DND-41 (cell line): ENCODE measurements around the gene SLC18A3.

ENCODE experiments used
- ATAC-seq: fragments of 200-7000 bp; cut with Tn5 transposase; 3 replicates; pipeline ENCODE4 v1.9.1; 2021; ENCODE audit warnings: low read depth; ENCODE audit not compliant: insufficient read depth
- DNase-seq: peaks from one replicate; pipeline ENCODE4 v3.0.0-alpha.2; 2020
- H2AFZ ChIP-seq: 2 replicates; pipeline ENCODE4 v1.6.0; 2012; ENCODE audit warnings: low read depth, low read length
- H3K27ac ChIP-seq: 2 replicates; pipeline ENCODE4 v1.5.1; 2012; ENCODE audit warnings: low read length, inconsistent platforms
- H3K27me3 ChIP-seq: fragments of 200-600 bp; sonication (generic); 2 replicates; pipeline ENCODE4 v1.6.0; 2012; ENCODE audit warnings: low read length, mild to moderate bottlenecking, inconsistent platforms; ENCODE audit not compliant: insufficient read depth, poor library complexity
- H3K36me3 ChIP-seq: 2 replicates; pipeline ENCODE4 v1.5.1; 2012; ENCODE audit warnings: low read length, inconsistent platforms; ENCODE audit not compliant: insufficient read depth
- H3K4me1 ChIP-seq: 2 replicates; pipeline ENCODE4 v1.5.1; 2012; ENCODE audit warnings: mild to moderate bottlenecking, low read length; ENCODE audit not compliant: insufficient read depth
- H3K4me2 ChIP-seq: 2 replicates; pipeline ENCODE4 v1.6.0; 2012; ENCODE audit warnings: mild to moderate bottlenecking, moderate library complexity, low read length, inconsistent platforms; ENCODE audit not compliant: insufficient read depth
- H3K4me3 ChIP-seq, 2 experiments: fragments of 200-600 bp in 1 of 2; shearing (Covaris generic) in 1 of 2; 2 replicates each; pipeline ENCODE4 v1.5.1; 2012 to 2016; ENCODE audit warnings: inconsistent platforms in 2 of 2, low read length in 2 of 2, mild to moderate bottlenecking in 2 of 2, low read depth in 1 of 2, moderate library complexity in 1 of 2
- H3K79me2 ChIP-seq: 2 replicates; pipeline ENCODE4 v1.6.0; 2012; ENCODE audit warnings: low read length, inconsistent platforms; ENCODE audit not compliant: insufficient read depth
- H3K9ac ChIP-seq: 2 replicates; pipeline ENCODE4 v1.6.0; 2012; ENCODE audit warnings: low read depth, mild to moderate bottlenecking, inconsistent platforms, low read length, moderate library complexity
- H3K9me3 ChIP-seq: 2 replicates; pipeline ENCODE4 v1.5.1; 2012; ENCODE audit warnings: low read length, moderate library complexity, mild to moderate bottlenecking, inconsistent platforms; ENCODE audit not compliant: insufficient read depth, severe bottlenecking
- H4K20me1 ChIP-seq: 2 replicates; pipeline ENCODE4 v1.6.0; 2012; ENCODE audit warnings: low read length; ENCODE audit not compliant: insufficient read depth
- EZH2 ChIP-seq: IDR thresholded peaks from 3 replicates; pipeline ENCODE4 v1.6.1; 2012; ENCODE audit warnings: borderline replicate concordance, low read depth, mild to moderate bottlenecking, moderate library complexity, low read length, inconsistent platforms; ENCODE audit not compliant: severe bottlenecking
- TF ChIP-seq, protein P1 (sequence below): IDR thresholded peaks from 2 replicates; pipeline ENCODE4 v1.5.1; 2012; ENCODE audit warnings: borderline replicate concordance, low read length, moderate library complexity, mild to moderate bottlenecking; ENCODE audit not compliant: poor library complexity, severe bottlenecking; ENCODE audit errors: extremely low read depth

The SLC18A3 gene

DNA sequence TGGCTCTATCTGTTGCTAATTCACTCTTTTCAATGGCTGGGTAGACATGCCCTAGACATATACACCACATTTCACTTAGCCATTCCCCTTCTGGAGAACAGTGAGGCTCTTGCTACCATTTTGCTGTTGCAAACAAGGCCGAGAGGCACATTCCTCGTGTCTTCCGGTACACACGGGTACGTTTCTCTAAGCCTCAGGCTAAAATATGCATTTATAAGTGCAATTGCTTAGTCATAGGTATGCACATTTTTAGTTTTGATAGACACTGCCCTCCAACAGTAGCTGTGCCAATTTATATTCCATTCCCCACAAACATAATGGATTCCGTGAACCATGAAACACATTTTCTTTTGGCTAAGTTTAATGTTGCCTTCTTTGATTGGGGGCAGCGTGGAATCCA, 16.9 kb downstream of the SLC18A3 start:
- H3K4me2 ChIP-seq: no peak overlapping the region
- no peaks in the 10 kb centered on the region for H4K20me1 ChIP-seq
- no peaks in the 10 kb centered on the region for H3K27me3 ChIP-seq
- no peaks in the 10 kb centered on the region for H3K36me3 ChIP-seq
- H3K4me1 ChIP-seq: no peaks in the 10 kb centered on the region
- no peak overlapping the region for H3K4me3 ChIP-seq
- H3K27ac ChIP-seq: no peak overlapping the region
- no peaks in the 10 kb centered on the region for H3K9me3 ChIP-seq
- DNase-seq: no peak
- H3K9ac ChIP-seq: no peak overlapping the region
- H2AFZ ChIP-seq: no peak overlapping the region
- no peak for TF ChIP-seq EZH2
- TF ChIP-seq, protein P1, sequence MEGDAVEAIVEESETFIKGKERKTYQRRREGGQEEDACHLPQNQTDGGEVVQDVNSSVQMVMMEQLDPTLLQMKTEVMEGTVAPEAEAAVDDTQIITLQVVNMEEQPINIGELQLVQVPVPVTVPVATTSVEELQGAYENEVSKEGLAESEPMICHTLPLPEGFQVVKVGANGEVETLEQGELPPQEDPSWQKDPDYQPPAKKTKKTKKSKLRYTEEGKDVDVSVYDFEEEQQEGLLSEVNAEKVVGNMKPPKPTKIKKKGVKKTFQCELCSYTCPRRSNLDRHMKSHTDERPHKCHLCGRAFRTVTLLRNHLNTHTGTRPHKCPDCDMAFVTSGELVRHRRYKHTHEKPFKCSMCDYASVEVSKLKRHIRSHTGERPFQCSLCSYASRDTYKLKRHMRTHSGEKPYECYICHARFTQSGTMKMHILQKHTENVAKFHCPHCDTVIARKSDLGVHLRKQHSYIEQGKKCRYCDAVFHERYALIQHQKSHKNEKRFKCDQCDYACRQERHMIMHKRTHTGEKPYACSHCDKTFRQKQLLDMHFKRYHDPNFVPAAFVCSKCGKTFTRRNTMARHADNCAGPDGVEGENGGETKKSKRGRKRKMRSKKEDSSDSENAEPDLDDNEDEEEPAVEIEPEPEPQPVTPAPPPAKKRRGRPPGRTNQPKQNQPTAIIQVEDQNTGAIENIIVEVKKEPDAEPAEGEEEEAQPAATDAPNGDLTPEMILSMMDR: no peak
- no peak for ATAC-seq
- no peaks in the 10 kb centered on the region for H3K79me2 ChIP-seq

DNA sequence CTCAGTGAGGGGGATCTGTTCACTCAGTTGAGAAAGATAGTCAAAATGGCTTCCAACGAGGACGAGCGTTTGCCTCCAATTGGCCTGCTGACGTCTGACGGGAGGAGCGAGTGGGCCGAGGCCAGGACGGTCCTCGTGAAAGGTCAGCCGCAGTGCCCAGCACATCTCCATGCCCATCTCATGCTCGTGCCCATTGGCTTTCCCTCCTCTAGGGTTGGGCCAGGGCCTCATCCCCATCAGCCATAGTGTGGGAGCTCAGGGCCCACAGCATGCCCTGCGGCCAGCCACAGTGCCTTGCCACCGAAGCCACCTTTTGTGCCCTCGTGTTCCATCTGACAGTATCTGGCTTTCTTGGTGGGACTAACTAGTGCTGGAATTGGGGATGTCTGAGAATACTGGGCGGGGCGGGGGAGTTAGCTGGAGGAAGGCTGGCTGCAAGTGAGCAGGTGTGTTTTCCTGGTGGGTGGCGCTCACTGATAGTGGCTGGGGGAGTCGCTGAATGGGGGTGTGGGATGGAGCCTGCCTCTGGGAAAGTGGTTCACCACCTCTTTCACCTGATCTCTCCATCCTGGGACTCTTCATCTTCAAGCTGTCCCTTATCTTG, 17.6 kb downstream of the SLC18A3 start:
- H3K4me2 ChIP-seq: no peak overlapping the region
- DNase-seq (no peak), ATAC-seq (no peak)
- no peak overlapping the region for H3K4me3 ChIP-seq
- H3K27me3 ChIP-seq: no peaks in the 10 kb centered on the region
- no peaks in the 10 kb centered on the region for H4K20me1 ChIP-seq
- H3K36me3 ChIP-seq: no peaks in the 10 kb centered on the region
- H2AFZ ChIP-seq: no peak overlapping the region
- H3K27ac ChIP-seq: no peak overlapping the region
- no peaks in the 10 kb centered on the region for H3K79me2 ChIP-seq
- no peaks in the 10 kb centered on the region for H3K9me3 ChIP-seq
- H3K4me1 ChIP-seq: no peaks in the 10 kb centered on the region
- no peak overlapping the region for H3K9ac ChIP-seq
- TF ChIP-seq, protein P1: no peak
- TF ChIP-seq EZH2: no peak

DNA sequence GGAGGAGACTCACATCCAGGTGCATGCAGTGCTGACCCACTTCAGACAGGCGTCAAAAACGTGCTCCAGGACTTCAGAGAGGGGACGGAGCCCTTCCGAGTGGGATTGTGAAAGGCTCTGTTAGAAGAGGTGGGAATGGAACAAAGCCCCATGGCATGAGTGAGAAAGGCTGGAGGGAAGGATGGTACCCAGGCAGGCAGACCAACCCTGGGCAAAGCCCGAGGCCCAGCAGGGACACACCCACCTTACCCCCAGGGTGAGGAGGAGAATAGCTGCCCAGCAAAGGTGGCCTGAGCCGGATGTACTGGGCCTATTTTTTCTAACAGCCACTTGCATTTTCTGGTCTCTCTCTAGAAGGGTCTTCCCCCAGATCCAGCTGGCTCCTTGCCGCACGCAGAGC, 18.5 kb downstream of the SLC18A3 start:
- H3K4me2 ChIP-seq: no peak overlapping the region
- H3K27me3 ChIP-seq: no peaks in the 10 kb centered on the region
- H3K27ac ChIP-seq: no peak overlapping the region
- no peaks in the 10 kb centered on the region for H3K4me1 ChIP-seq
- H3K4me3 ChIP-seq: no peak overlapping the region
- no peaks in the 10 kb centered on the region for H3K79me2 ChIP-seq
- no peak overlapping the region for H2AFZ ChIP-seq
- no peaks in the 10 kb centered on the region for H4K20me1 ChIP-seq
- no peak overlapping the region for H3K9ac ChIP-seq
- no peak for TF ChIP-seq EZH2
- TF ChIP-seq, protein P1: no peak
- DNase-seq: no peak
- no peaks in the 10 kb centered on the region for H3K36me3 ChIP-seq
- no peak for ATAC-seq
- no peaks in the 10 kb centered on the region for H3K9me3 ChIP-seq
